A549 (cell line): Measurements from ENCODE around the gene PTPRG.

ENCODE experiments used
- BHLHE40 ChIP-seq: IDR thresholded peaks from 2 replicates; pipeline ENCODE4 v1.6.1; 2012; ENCODE audit warnings: low read depth, low read length, inconsistent platforms
- EP300 ChIP-seq, 2 experiments: fragments of >200 bp; sonication (Bioruptor Twin); formaldehyde crosslinking; IDR thresholded peaks; 2 replicates in 1 of 2; 3 replicates in 1 of 2; pipeline ENCODE4 v1.6.1; 2016 to 2017
- HOXB13 ChIP-seq: fragments of 250-450 bp; sonication (Bioruptor Pico); IDR thresholded peaks from 2 replicates; pipeline ENCODE4 v1.5.0; 2020; ENCODE audit warnings: low read depth, mild to moderate bottlenecking, moderate library complexity
- POLR2A ChIP-seq: IDR thresholded peaks from 2 replicates; pipeline ENCODE4 v1.6.1; 2012; ENCODE audit warnings: mild to moderate bottlenecking, low read length
- RCOR1 ChIP-seq: fragments of 150-350 bp; IDR thresholded peaks from 2 replicates; pipeline ENCODE4 v1.6.1; 2014; ENCODE audit warnings: antibody characterized with exemption, low read length, low read depth
- TF ChIP-seq, protein P1 (sequence below): fragments of 150-350 bp; IDR thresholded peaks from 2 replicates; pipeline ENCODE4 v1.6.1; 2014; ENCODE audit warnings: low read depth, mild to moderate bottlenecking, low read length
- TF ChIP-seq, protein P2 (sequence below): fragments of 250-450 bp; sonication (Bioruptor Pico); IDR thresholded peaks from 2 replicates; pipeline ENCODE4 v1.5.0; 2021; ENCODE audit warnings: mild to moderate bottlenecking, moderate library complexity, borderline replicate concordance
- TF ChIP-seq, protein P3 (sequence below): fragments of >200 bp; sonication (Bioruptor Twin); formaldehyde crosslinking; IDR thresholded peaks from 3 replicates; pipeline ENCODE4 v1.5.1; 2016
- TF ChIP-seq, protein P4 (sequence below): IDR thresholded peaks from 2 replicates; pipeline ENCODE4 v1.6.1; 2012; ENCODE audit warnings: low read depth, borderline replicate concordance

DNA sequence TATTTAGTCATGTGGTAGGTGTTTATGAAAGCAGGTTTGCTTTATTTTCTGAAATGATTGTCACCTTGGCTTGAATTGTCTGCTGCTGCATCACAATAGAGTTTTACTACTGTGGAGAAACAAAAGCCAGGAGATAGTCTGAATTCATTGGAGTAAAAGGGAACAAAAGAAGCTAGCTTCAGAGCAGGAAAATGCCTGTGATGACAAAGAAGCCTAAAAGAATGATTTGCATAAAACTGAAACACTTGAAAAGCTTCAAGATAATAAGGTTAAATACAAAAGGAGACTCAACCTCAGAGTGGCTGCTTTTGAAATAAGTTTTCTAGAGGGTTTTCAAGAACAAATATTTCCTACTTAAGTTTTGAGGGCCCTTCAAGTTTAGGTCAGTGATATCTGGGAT lies 138.3 kb downstream of the PTPRG start:
- TF ChIP-seq BHLHE40 = no peak
- TF ChIP-seq, protein P1, sequence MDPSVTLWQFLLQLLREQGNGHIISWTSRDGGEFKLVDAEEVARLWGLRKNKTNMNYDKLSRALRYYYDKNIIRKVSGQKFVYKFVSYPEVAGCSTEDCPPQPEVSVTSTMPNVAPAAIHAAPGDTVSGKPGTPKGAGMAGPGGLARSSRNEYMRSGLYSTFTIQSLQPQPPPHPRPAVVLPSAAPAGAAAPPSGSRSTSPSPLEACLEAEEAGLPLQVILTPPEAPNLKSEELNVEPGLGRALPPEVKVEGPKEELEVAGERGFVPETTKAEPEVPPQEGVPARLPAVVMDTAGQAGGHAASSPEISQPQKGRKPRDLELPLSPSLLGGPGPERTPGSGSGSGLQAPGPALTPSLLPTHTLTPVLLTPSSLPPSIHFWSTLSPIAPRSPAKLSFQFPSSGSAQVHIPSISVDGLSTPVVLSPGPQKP = no peak
- no peak for TF ChIP-seq RCOR1
- TF ChIP-seq, protein P2, sequence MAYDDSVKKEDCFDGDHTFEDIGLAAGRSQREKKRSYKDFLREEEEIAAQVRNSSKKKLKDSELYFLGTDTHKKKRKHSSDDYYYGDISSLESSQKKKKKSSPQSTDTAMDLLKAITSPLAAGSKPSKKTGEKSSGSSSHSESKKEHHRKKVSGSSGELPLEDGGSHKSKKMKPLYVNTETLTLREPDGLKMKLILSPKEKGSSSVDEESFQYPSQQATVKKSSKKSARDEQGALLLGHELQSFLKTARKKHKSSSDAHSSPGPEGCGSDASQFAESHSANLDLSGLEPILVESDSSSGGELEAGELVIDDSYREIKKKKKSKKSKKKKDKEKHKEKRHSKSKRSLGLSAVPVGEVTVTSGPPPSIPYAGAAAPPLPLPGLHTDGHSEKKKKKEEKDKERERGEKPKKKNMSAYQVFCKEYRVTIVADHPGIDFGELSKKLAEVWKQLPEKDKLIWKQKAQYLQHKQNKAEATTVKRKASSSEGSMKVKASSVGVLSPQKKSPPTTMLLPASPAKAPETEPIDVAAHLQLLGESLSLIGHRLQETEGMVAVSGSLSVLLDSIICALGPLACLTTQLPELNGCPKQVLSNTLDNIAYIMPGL (CRISPR knock-in tag) = no peak
- TF ChIP-seq, protein P3, sequence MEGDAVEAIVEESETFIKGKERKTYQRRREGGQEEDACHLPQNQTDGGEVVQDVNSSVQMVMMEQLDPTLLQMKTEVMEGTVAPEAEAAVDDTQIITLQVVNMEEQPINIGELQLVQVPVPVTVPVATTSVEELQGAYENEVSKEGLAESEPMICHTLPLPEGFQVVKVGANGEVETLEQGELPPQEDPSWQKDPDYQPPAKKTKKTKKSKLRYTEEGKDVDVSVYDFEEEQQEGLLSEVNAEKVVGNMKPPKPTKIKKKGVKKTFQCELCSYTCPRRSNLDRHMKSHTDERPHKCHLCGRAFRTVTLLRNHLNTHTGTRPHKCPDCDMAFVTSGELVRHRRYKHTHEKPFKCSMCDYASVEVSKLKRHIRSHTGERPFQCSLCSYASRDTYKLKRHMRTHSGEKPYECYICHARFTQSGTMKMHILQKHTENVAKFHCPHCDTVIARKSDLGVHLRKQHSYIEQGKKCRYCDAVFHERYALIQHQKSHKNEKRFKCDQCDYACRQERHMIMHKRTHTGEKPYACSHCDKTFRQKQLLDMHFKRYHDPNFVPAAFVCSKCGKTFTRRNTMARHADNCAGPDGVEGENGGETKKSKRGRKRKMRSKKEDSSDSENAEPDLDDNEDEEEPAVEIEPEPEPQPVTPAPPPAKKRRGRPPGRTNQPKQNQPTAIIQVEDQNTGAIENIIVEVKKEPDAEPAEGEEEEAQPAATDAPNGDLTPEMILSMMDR = no peak
- no peak for TF ChIP-seq HOXB13 (CRISPR knock-in tag)
- TF ChIP-seq, protein P4, sequence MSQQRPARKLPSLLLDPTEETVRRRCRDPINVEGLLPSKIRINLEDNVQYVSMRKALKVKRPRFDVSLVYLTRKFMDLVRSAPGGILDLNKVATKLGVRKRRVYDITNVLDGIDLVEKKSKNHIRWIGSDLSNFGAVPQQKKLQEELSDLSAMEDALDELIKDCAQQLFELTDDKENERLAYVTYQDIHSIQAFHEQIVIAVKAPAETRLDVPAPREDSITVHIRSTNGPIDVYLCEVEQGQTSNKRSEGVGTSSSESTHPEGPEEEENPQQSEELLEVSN = no peak
- TF ChIP-seq EP300 (IDR thresholded peaks at IDR 0.05) = no peak
- no peak for TF ChIP-seq POLR2A
